GM11168 (cell line): ENCODE results near the gene PRKAB1.

Experiments used
- in situ Hi-C: fragments of 300-500 bp; cut with MboI; formaldehyde crosslinking; loops from one replicate; pipeline ENCODE4 v1.12.0; 2022; ENCODE audit warnings: low sequenced_read_pairs; ENCODE audit not compliant: unreplicated experiment

Gene PRKAB1

DNA sequence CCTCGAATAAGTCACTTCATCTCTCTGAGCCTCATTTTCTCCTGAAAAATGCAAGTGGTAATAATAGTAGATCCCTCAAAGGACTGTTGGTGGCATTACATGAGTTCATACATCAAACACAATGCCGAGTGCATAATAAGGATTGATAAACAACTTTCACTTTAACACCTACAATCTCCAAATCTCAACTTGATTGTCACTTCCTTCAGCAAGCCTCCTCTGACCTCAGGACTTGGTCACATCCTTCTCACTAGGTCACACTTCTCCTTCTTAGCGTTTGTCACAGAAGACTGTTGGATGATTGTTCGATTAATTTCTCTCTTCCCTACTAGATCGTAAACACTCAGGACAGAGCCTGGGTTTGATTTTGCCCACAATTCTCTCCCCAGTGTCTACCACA lies 7.9 kb upstream of the PRKAB1 start:
- in situ Hi-C loops, result no loop called here

DNA sequence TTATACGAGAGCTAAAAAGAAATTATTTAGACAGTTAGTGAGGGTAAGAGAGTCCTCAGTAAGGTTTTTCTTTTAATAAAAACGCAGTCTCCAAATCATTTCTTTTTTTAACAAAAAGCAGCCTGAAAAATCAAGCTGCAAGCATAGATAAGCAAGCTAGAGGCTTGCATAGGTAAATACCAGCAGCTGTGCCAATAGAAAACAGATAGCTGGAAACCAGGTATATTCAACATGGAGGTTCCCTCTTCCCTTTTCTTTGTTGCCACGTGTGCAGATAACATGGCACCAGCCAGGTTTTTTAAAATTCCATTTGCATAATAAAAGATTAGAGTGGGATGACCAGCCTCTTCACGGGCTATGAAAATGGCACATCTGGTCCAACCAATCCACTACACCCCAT lies 6.1 kb upstream of the PRKAB1 start:
- in situ Hi-C loops, result no loop called here

DNA sequence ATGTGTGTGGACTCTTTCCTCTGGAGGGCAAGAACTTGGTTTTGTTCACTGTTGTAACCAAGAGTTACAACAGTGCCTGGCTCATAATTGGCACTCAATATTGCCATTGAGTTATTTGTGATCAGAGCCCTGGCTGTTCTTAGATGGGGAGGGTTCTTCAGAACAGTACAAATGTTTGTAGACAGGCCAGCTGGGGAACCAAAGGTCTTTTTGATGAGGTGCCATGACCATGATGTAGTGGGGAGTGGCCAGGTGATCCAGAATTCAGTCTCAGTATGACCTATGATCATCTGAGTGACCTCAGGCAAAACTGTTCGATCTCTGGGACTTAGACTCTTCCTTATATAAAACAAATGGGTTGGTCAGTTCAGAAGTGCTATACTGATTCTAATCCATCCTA lies 3.3 kb upstream of the PRKAB1 start:
- in situ Hi-C loops, result no loop called here

DNA sequence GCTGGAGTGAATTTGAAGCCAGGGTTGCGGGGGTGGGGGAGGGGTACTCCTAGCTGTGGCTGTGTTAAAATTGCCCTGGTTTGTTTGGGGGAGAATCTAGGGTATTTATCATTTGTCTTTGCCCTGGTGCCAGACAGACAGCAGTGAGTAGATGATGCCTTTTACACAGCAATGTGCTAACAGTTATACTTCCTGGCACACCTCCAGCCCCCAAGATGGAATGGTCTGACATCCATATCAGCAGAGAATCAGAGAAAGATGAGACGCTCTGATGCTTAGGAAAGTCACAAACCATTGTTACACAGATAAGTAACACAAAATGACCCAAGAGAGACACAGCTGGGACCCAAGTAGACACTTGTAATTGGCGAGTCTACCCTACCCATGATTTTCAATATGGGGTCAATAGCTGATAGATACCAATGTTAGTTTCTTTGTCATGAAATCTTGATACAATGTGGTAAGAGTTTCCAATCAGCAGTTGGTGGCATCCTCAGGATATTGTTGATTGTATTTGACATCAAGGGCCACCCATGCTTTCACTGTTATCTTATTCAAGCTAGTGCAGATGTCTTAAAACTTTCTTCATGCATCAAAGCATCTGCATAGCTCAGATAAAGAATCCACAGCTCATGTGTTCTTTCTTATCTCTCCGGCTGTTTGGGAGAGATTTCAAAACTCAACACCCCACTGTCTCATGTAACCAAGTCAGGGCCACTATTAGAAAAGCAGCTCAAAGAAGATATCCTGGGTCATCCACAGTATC lies 2.6 kb upstream of the PRKAB1 start:
- in situ Hi-C loops, result no loop called here

DNA sequence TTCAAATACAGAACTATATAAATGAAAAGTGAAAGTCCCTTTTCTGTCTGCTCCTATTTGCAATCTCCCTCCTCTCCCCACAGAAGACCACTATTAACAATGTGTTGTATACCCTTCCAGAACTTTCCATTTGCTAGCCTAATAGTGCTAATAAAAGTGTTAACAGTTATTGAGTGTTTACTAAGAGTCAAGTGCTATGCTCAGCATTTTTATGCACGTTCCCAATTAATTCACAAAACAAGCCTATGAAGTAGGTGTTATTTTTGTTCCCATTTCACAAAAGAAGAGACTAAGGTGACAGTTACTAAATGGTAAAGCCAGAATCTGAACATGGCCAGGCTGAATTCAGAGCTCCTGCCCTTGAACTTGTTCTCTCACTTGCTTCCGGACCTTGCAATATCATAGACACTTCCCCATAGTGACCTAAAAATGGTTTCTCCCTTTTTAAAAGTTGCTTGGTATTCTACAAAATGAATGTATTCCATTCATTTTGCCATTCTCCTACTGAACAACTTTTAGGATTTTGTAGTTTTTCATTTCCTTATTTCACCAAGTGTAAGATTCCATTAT lies 1.6 kb upstream of the PRKAB1 start:
- in situ Hi-C loops, result no loop called here

DNA sequence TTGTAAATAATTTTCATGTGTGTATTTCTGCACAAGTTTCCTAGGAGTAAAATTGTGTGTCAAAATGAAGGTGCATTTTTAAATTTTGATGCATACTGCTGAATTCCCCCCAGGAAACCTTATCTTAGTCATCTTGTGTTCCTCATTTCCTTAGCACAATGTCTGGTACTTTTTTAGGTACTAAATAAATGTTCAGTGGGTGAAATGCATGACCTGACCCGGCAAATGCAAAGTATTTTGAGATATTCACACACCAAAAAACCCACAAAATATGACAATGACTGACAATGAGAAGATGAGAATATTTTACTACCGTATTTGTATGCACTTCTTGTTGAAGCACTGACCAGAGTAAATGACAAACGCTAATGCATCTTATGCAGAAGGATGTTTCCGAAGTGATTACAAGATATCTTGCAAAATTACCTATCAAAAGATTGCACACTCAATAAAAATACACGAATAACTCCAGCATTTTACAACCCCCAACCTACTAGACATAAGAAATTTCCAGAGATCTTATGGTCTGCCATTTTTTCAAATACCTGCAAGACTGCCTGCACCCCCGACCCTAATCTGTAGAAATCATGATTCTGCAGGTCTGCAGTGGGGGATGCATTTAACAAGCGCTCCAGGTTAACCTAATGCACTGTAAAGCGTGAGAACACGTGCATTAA lies 895 bp upstream of the PRKAB1 start:
- in situ Hi-C loops, result no loop called here

DNA sequence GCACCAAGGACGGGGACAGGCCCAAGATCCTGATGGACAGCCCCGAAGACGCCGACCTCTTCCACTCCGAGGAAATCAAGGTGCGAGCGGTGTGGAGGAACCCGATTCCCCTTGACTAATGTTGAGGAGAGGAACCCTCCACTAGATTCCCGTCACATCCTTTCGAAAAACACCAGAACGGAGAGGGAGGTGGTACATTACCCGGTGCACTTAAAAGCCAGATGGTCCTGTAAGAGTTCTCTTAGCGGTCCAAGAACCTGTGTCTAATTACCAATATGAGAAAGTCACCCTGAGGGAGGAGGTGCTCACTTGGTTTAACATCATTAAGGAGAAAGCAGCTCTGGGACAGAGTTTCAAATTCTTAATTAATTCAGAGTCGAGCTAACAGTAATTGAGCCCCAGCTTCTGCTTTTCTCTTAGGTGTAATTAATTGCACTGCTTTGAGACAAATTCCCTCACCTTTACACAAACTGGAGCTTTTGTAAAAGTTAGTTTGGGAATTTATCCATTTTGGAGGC lies 450 bp downstream of the PRKAB1 start:
- in situ Hi-C loops, result no loop called here

DNA sequence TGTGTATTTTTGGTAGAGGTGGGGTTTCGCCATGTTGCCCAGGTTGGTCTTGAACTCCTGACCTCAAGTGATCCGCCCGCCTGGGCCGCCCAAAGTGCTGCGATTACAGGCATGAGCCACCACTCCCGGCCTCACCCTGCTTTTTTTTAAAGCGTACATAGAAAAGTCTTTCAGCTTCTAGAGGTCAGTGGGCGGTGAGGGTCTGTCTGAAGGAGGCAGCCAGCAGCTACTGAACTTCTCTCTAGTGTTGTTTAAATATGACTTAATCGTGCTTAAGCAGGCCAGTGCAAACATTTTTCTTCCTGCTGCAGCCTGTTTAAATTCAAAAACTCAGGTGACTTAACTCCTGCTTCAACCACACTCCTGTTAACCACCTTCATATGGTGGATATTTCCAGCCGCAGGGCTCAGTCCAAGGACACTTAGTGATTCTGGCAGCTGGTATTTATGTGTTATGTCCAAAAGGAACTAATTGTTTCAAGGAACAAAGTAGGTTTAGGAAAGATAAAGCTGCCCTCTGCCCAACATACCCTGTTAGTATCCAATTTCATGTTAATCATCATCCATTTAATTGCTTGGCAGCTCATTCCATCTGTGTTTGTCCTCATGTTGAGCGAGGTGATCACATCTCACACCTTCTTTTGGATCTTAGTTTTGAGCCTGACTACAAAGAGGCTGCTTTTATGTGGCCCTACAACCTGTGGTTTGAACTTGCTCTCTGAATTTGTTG lies 2.0 kb downstream of the PRKAB1 start:
- in situ Hi-C loops, result no loop called here

DNA sequence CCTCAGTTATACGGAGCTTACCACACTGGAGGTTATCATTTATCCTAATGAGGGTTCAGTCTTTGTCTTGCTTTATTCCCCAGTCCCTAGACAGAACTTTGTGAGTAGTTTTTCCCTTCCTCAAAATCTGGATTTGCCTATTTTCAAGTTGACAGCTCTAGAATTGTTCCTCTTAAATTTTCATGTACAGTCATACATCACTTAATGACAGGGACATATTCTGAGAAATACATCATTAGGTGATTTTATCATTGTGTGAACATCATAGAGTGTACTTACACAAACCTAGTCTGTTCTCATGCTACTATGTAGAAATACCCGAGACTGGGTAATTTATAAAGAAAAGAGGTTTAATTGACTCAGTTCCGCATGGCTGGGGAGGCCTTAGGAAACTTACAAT lies 3.1 kb downstream of the PRKAB1 start:
- in situ Hi-C loops, result no loop called here

DNA sequence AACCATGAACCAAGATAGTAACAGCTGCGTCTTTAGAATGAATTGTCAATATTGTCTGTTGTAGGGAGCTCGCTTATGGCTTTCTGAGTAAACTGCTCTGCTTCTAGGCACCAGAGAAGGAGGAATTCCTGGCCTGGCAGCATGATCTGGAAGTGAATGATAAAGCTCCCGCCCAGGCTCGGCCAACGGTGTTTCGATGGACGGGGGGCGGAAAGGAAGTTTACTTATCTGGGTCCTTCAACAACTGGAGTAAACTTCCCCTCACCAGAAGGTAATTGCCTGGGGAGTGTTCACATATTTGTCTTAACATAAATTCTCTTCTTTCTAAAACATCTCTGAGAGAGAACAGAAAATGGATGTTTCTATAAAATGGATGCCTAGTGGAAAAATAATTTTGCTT lies 4.3 kb downstream of the PRKAB1 start:
- in situ Hi-C loops, result no loop called here

DNA sequence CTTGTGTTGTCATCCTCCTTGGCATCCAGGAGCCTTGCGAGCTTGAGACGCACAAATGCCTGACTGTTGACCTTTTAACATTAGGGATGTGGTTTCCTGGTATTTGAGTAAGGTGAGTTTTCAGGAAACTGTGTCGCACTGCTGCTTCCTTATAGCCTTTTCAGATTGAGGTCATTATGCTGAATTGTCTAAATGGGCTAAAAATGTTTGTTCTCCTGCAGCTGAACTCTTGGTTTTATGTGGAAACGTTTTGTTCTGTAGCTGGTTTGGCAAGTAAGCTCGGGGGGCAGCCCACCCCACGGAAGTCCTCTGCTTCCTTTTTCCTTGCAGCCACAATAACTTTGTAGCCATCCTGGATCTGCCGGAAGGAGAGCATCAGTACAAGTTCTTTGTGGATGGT lies 5.7 kb downstream of the PRKAB1 start:
- in situ Hi-C loops, result no loop called here

DNA sequence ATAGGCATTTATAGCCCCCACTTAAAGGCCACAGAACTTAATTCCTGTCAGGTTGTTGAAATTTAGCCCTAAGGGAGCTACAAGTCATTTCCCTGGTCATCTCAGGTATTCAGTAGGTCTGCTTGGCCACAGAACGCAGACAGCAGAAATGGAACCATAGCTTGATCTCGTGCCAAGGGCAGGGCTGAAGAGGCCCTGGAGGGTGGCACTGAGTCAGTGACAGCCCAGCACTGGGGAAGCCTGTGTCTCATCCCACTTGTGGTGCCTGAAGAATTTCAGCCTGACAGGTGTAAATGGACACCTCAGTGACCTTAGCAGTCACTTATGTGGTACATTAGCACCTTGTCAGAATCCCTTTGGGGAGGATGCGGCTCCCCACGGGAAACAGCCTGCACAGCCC lies 6.6 kb downstream of the PRKAB1 start:
- in situ Hi-C loops, result no loop called here

DNA sequence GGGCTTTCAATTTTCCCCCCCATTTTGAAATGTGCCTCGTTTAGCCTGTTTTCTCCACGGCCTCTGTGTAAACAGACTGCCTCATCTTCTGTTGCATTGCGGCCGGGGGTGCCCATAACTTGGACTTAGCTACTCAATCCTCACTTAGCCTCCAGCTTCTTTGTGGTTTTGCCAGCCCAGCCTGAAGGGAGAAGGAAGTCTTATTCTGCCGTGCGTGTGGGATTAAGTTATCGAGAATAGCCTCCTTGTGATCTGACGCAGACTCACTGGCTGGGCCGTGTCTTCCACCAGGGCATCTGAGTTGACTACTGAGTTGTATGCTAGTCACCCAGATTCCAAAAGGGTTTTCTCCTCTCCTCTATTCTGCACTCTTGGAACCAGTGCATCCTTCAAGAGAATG lies 8.1 kb downstream of the PRKAB1 start:
- in situ Hi-C loops, result no loop called here

DNA sequence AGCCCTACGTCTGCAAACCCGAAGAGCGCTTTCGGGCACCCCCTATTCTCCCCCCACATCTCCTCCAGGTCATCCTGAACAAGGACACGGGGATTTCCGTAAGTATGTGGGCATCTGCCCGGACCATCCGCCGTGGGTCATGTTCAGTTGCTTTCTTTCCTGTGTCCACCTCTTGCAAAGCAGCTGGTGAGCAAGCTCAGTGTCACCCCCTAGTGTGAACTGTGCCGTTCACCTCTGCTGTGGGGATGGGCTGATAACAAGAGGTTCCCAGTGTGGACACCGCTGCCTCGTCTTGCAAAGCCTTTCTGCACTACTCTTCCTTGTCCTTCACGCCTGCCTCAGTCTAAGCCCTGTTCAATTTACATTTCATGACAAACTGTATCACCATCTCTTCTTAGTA lies 8.6 kb downstream of the PRKAB1 start:
- in situ Hi-C loops, result no loop called here

DNA sequence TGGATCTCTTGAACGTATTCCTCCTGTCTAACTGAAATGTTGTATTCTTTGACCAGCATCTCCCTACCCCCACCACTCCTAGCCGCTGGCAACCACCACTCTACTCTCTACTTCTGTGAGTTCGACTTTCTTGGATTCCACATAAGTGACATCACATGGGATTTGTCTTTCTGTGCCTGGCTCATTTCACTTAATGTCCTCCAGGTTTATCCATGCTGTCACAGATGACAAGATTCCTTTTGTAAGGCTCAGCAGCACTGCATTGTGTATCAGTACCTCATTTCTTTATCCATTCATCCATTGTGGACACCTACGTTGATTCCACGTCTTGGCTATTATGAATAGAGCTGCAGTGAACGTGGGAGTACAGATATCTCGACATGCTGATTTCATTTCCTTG lies 10.5 kb downstream of the PRKAB1 start:
- in situ Hi-C loops, result no loop called here

DNA sequence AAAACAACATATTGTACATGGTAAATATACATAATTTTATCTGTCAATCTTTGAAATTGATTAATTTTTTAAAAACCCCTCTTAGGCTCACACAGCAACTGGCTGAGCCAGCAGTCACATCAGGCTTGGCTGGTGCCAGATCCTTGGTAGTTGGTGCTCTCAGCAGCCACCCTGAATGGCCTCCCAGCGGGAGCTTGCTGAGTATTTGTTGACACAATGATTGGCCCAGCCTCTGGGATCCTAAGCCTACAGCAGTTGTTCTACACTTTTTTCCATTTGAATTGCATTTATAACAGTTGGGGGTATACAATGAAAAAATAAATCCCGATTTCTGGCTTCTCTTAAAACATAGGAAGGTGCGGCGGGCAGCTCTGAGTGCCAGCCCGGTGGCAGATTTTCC lies 11.1 kb downstream of the PRKAB1 start:
- in situ Hi-C loops, result no loop called here

DNA sequence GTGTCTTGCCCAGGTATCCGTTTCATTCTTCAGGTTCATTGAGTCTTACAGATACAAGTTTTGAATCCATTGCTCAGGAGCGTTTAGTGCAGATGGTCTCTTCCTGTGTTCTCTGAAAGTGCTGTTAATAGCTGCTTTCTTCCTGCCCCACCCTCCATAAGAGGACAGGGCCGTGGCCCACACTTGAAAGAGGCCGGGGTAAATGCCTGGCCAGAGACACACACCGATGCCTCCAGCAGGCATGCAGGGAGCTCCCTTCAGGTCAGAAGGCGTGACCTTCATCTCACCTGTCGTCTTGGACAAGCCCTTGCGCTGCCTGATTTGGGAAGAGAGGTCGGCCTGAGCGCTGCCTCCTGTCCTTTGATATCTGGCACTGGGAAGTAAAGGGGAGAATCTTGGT lies 11.6 kb downstream of the PRKAB1 start:
- in situ Hi-C loops, result no loop called here

DNA sequence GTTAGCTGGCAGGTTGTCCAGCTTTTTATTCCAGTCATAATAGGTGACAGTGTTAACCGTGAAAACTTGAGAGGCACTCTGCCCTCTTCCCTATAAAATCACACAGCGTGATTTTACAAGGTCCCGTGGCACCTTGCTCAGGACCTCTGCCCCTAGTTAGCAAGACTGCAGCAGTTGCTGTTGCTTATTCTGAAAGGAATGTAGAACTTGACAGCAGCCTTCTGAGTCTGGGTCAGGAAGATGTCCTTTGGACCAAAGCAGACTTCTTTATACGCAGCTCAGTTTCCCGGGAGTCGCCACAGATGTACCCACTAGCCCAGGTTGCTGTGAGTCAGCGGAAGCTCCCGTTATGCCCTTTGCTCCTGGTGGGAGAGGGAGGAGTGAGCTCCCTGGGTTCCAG lies 13.2 kb downstream of the PRKAB1 start:
- in situ Hi-C loops, result no loop called here

DNA sequence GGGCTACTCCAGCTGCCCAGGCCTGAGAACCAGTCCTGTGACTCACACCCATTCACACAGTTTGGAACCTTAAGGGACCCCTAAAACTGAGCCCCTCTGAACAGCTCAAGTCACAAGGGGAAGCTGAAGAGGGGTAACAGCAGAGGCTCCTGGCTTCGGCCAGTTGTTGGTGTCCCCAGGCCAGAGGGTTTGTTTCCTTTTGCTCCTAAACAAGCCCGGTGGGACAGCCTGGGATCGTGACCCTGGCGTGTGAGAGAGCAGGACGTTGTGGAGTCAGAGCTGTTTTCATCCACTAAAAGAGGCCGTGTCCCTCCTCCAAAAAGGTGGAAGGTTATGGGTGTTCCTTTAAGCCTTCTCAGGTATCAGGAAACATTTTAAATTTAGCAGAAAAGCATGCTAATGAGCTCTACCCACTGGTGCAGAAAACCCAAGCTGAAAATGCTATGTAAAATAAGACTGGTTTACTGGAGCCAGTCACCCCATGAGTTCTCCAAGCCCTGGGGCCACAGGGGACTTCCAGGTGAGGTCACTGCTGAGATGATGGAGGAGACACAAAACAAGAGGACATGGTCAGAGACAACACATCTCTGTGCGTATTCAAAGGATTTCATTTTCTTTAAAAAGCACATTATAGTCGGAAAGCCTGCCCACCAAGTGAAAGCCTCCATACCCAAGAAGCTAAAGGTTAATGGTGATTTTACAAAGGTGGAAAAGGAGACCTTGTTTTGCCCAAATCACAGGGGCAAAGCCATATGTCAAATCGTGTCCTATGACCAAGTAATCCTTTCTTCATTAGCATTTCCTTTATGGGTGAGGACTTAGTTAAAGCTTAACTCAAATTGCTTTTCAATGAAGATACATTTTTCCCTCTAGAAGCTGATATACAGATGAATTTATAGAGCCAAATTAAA lies 14.1 kb downstream of the PRKAB1 start:
- in situ Hi-C loops, result no loop called here
